GM18499 (cell line): ENCODE results near the gene RPL3.
"Not testable (repeated sequence)": the region's sequence is repeated elsewhere in the genome, so short reads cannot be mapped to it uniquely, and the experiment has no call there.

Experiments
- ATAC-seq: cut with Tn5 transposase; IDR thresholded peaks from one replicate; pipeline ENCODE4 v1.9.1; 2021; ENCODE audit warnings: moderate number of reproducible peaks; ENCODE audit not compliant: insufficient read depth, unreplicated experiment

The RPL3 gene

DNA sequence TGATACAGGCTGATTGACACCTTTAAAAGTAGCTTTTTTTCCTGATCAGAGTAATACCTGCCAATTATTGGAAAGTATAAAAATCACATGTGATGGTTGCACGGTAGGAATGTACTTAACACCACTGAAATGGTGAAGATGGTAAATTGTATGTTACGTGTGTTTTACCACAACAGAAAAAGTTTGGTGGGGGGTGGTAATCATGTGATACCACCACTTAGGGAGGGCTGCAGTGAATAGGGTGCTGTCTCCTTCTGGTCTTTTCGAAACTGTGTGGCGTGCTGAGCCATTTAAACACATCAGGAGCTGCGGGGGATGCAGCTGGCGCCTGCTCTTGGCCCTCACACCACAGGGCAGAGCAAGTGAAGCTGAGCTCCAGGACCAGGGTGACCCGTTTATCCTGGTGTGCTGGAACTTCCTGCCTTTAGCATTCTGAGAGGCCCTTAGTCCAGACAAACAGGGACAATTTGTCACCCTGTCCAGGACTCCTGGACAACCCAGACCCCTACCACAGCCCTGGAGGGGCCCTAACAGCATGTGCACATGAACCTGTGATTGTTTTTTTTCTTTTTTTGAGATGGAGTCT, 33.0 kb upstream of the RPL3 start:
- no peak for ATAC-seq

DNA sequence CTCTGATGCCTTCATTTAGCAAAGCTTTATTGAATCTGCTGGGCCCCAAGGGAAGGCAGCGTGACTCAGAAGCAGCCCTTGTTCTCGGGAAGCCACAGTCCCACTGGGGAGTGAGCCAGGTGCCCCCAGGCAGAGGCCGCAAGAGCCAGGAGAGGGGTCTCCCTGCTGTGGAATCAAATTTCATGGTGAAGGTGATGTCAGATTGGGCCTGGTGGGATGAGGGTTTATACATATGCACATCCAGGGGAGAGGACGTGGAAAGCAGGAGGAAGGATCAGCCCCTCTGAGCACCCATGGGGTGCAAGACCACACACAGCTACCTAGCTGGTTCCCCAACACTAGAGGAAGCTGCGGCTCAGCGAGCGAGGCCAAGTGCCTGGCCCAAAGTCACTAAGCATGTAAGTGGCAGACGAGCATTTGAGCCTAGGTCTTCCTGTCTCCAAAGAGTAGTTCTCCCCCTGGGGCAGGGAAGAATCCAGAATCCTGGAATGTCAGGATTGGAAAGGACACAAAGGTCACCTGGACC, 32.3 kb upstream of the RPL3 start:
- no peak for ATAC-seq

DNA sequence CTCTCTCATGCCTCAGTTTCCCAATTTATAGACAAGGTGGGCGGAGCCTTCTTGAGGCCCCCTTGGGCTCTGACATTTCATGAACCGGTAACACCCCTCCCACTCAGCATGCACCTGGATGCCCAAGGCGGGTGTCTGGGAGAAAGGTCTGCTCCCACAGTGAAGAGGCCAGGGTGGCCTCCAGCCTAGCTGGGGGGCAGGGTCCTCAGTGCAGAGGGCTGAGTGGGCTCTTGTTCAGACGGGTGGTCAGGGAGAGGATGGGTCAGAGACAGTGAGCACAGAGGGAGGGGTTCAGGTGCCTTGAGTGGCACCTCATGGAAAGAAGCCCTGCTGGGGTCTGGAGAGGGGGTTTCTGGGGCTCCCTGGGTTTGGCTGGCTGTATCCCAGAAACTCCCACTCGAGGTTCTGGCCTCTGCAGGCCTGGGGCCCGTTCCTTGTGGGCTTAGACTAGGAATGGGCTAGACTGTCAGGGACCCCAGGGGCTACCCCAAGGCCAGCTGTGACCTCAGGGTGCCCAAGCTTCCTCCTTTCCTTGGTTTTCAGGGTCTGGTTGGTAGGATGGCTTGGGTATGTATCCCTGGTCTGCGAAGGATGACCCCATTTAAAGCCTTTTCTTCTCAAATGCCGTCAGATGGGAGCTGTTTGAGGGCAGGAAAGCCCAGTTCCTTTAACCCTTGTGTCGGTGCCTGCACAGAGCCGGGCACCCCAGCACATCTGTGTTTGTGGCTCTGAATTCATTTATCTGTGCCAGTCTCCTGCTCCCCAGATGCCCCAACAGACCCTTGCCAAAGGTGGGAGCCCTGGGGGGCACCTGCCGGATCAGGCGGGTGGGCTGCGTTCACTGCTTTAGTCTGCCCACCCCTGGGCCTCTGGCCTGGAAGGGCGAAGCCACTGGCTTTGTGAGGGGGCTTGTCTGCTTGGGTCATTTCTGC, 31.6 kb upstream of the RPL3 start:
- ATAC-seq, result no peak

DNA sequence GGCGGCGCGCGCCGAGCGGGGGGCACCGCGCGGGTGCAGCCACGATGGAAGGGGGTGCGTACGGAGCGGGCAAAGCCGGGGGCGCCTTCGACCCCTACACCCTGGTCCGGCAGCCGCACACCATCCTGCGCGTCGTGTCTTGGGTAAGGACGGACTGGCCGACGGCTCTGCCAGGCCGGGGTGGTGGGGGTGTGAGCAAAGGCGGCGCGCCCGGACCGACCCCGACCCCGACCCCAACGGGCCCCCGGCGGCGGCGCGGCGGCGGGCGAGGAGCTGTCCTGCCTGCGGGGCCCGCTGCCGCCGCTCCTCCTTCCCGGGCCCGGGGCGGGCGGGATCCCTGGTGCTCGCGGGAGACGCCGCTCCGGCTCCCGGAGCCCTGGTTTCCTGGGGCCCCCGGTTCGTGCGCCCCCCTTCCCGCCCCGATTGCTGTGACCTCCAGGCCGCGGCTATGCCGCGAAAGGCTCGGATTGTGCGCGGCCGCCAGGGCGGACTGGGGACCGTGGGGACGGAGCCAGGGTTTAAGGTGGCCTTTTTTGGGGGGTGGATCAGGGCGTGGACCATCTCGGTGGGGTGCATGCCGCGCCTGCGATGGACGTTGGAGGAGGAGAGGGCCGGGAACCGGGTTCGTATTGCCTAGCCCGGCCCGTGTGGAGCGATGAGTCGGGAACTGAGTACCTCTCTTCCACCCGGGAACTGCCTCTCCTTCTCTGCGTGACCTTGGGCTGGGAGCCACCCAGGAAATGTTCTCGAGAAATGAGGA, 30.7 kb upstream of the RPL3 start, which contains the start of gene SYNGR1:
SYNGR1 (plus strand) TSS at position 25 of the 760 bp plus-strand sequence; CDS start at position 45, 20 bp downstream.
- ATAC-seq, result no peak

DNA sequence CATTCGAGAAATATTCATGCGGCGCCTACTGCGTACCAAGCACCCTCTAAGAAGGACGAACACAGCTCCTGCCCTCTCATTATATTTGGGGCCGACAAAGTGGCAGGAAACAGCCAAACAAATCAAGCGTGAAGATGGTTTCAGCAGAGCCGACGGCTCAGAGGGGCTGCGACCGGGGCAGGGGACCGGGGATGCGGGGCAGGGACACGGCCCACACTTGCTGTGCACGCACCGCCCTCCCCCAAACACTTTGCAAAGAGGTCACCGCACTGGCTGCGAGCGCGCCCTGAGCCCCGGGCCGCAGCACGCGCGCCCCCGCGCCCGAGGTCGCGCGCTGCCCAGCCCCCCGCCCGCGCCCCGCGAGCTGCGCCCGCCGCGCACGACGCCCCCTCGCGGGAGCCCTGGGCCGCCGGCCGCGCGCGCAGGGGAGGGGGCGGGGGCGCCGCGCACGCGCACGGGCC, 30.1 kb upstream of the RPL3 start:
- no peak for ATAC-seq

DNA sequence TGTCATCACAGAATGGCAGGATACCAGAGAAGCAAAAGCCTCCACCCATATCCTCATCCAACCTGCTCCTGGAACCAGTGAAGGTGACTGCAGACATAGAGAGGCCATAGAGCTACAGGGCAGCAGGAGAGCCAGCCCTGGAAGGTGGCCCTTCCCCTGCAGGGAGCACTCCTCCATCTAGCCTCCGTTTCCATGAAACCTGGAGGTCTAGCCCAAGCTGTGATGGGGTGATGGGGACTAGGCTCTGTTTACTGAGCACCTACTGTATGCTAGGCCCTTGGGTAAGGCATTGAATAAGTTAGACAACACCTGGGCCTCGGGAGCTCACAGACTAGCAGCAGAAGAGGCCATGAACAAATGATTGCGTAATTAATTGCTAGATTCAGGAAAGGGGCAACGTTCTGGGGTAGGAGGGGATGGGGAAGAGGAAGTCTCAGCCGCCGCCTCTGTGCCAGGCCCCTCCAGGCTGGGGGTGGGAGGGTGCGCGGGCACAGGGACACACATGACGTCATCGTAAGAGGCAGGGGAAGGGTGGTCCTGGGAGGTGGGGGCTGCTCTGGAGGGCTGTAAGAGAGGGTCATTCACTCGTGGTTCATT, 29.6 kb upstream of the RPL3 start:
- ATAC-seq, result no peak

DNA sequence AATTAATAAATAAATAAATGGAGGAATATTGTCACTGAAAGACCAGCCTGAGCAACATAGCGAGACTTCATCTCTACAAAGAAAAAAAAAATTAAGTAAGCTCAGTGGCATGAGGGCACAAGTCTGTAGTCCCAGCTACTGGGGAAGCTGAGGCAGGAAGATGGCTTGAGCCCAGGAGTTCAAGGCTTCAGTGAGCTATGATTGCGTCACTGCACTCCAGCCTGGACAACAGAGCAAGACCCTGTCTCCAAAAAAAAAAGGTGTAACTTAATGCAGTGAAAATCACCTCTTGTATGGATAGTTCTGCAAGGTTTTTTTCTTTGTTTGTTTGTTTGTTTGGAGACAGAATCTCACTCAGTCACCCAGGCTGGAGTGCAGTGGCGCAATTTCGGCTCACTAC, 25.8 kb upstream of the RPL3 start:
- ATAC-seq, result no peak

DNA sequence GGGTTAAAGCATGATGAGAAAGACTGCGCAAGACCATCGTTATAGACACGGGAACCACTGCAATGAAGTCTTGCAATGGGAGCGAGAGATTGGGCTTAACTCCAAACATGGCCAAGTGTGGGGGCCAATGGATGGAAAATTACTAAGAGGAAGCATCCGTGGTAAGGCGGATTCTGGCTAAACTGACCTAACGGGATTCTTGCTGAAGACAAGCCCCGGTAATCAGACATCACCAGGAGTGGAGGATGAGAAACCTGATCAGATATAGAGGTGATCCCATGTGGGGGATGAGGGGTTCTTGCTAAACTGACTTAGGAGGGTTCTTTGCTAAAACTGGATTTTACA, 24.6 kb upstream of the RPL3 start:
- no peak for ATAC-seq

DNA sequence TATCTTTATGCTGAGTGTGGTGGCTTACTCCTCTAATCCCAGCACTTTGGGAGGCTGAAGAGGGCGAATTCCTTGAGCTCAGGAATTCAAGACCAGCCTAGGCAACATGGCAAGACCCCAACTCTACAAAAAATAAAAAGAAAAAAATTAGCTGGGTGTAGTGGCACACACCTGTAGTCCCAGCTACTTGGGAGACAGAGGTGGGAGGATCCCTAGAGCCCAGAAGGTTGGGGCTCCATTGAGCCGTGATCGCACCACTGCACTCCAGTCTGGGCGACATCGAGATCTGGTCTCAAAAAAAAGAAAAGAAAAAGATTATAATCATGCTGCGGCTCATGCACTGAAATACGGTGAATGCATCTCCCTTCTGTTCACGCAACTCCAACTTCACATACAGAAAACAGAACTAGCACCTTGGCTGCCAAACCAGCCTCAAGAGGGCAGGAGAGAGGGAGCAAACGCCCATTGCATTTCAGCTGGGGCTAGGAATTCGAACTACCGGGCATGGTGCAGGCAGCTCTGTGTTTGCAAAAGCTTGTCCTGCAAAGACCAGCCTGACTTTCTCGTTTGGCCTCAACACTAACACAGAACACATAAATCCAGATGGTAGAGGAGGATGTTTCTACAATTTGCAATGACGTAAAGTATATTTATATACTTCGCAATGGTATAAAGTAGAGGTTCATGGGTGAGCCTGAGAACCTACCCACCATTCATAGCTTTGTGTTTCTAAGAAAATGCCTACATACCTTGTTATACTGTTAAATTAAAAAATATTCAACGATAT, 24.0 kb upstream of the RPL3 start:
- no peak for ATAC-seq

DNA sequence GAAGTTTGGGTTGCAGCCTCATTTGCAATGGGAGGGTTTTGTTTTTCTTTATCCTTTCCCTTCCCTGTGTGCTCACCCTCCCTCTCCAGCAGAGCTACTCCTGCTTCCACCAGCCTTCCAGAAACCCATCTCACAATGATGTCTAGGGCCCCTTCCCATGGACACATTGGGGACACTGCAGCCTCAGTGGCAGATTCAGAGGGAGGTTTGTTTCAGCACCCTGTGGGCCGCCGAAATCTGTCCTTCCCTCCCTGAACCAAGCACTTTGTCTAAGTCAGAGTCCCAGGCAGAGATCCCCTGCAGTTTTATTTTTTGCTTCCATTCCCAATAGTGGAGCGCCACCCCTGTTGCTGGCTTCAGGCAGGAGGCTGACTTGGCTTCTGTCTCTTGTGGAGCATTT, 21.8 kb upstream of the RPL3 start:
- no peak for ATAC-seq

DNA sequence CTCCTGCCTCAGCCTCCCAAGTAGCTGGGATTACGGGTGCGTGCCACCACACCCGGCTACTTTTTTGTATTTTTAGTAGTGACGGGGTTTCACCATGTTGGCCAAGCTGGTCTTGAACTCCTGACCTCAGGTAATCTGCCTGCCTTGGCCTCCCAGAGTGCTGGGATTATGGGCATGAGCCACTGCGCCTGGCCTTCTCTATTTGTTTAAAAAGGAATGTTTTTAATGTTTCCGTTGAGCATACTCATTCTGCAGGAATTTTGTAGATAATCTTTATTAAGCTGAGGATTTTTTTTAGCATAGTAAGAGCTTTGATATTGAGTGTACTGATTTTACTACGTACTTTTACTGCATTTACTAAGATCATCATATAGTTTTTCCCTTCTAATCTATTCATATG, 20.4 kb upstream of the RPL3 start:
- not testable (repeated sequence) for ATAC-seq

DNA sequence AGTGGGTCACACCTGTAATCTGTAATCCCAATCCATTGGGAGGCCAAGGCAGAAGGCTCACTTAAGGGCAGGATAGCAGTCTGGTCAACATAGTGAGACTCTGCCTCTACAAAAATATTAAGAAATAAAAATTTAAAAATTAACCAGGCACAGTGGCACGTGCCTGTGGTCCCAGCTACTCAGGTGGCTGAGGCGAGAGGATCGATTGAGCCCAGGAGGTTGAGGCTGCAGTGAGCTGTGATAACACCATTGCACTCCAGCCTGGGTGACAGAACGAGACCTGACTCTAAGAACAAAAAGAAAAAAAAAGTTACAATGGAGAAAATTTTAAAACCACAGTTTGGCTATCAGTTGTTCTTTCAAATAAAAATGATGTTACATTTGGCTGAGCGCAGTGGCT, 17.0 kb upstream of the RPL3 start:
- ATAC-seq, result no peak

DNA sequence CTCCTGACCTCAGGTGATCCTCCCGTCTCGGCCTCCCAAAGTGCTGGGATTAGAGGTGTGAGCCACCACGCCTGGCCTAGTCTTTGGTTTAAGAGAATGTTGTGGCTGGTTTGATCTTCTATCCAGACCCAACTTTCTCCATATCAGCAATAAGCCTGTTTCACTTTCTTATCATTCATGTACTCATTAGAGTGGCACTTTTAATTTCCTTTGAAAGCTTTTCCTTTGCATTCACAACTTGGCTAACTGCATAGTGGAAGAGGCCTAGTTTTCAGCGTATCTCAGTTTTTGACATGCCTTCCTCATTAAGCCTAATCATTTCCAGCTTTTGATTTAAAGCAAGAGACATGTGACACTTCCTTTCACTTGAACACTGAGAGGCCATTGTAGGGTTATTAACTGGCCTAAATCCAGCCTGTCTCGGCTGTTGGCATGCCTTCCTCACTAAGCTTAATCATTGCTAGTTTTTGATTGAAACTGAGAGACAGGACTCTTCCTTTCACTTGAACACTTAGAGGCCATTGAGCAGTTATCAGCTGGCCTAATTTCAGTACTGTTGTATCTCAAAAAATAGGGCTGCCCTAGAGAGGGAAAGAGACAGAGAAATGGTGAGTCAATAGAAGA, 13.1 kb upstream of the RPL3 start:
- ATAC-seq, result no peak

DNA sequence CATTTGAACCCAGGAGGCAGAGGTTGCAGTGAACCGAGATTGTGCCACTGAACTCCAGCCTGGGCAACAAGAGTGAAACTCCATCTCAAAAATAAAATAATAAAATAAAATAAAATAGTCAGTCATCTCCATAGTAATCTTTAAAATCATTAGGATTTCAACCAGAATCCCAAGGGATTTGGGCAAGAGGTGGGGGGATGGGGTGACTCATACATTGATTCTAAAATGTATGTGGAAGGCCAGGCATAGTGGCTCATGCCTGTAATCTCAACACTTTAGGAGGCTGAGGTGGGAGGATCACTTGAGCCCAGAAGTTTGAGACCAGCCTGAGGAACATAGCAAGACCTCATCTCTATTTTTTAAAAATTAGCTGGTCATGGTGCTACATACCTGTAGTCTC, 11.1 kb upstream of the RPL3 start:
- ATAC-seq, result not testable (repeated sequence)

DNA sequence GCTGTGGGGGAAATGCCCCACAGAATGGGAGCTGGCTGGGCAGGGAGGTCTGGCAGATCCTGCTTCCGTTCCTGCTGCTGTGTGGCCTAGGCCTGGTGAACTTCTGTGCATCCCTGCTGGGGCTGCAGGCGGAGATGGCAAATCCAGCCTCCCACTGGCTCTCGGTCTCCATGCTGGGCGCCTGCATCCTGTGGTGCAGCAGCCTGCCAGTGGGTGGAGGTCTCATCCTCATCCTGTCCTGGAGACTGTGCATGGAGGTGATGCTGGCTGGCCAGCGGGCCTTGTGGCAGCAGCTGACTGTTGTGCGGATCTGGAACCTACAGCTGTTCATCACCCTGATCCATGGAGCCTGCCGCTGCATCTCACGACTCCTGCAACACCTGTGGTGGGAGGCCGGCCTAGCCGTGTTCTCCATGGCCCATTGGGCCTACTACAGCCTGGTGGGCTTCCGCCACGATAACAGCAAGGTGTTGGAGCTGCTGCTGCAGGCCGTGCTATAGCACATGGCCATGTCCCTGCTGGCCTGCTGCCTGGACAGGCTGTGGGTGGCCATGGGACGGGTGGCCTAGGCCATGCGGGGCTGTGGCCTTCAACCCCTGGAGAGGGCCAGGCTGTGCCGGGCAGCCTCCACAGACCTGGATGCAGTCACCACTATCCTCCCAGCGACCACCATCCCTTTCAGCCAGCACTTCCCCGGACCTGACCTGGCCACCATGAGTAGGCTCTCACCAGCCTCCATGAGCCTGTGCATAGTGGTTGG, 8.8 kb upstream of the RPL3 start:
- no peak for ATAC-seq

DNA sequence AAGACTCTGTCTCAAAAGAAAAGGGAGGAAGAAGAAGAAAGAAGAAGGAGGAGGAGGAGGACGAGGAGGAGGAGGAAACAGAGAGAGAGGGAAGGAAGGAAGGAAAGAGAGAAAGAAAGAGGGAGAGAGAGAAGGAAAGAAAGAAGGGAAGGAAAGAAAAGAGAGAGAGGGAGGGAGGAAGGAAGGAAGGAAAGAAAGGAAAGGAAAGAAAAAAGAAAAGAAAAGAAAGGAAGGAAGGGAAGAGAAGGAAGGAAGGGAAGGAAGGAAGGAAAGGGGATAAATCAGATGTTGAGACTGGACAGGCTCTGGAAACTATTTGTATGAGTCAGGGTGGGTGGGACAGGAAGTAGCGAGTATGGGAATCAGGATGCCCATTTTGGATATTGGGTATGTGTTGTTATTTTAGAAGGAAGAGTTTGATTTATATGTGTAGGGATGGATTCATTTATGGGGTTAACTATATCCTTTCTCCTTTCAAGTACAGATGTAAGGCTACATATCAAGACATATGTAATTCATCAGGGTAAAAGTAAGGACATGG, 6.0 kb upstream of the RPL3 start:
- ATAC-seq, result no peak

DNA sequence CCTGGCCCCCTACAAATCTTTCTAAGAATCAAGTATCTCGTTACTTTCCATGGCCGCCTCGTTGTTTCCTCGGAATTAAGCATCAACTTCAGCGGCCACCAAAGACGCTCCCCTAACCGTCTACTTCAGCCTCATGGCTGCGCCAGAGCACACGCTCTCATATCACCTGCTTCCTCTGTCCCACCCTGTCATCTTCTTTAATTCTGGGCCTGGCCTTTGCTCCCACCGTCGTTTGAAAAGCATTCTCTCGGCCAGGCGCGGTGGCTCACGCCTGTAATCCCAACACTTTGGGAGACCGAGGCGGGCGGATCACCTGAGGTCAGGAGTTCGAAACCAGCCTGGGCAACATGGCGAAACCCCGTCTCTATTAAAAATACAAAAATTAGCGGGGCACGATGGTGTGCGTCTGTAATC, 1.2 kb upstream of the RPL3 start:
- ATAC-seq, result not testable (repeated sequence)
